IMR-90 (cell line): ENCODE measurements around the gene MEF2C. TPM values are rescaled to one million over a fixed set of nuclear protein-coding genes. Genes with fewer than 3 reads are reported as not detected.

Experiments
- ATAC-seq: fragments of 200-7000 bp; cut with Tn5 transposase; 2 replicates; pipeline ENCODE4 v1.9.1; 2020; ENCODE audit warnings: low read depth, mild to moderate bottlenecking, moderate library complexity
- BruUV-seq: library from RNA; stranded (reverse); fragments of 400-500 nt; replicated peaks from 2 replicates; lab custom pipeline; 2021; lab: Mats Ljungman, UMichigan
- CTCF ChIA-PET: fragments of 300-600 bp; formaldehyde crosslinking; extraction: SDS; loops from one replicate; lab custom pipeline; 2021; ENCODE audit warnings: antibody characterized with exemption; lab: Yijun Ruan, JAX
- POLR2A ChIA-PET: fragments of 300-600 bp; sonication (Branson Sonifier 250); formaldehyde crosslinking; loops from one replicate; lab custom pipeline; 2022; ENCODE audit warnings: antibody characterized with exemption; ENCODE audit not compliant: unreplicated experiment; lab: Charles Lee
- DNase-seq: peaks from one replicate; pipeline ENCODE4 v3.0.0; 2013
- H2AFZ ChIP-seq: replicated peaks from 2 replicates; pipeline ENCODE3; 2013; ENCODE audit warnings: low read length, mild to moderate bottlenecking; ENCODE audit not compliant: poor library complexity
- H2AK5ac ChIP-seq: 2 replicates; pipeline ENCODE4 v1.6.1; 2013; ENCODE audit warnings: low read depth, low read length, inconsistent platforms
- H2AK9ac ChIP-seq: replicated peaks from 2 replicates; pipeline ENCODE3; 2013; ENCODE audit warnings: mild to moderate bottlenecking, low read depth, low read length, moderate library complexity; ENCODE audit not compliant: poor library complexity
- H2BK120ac ChIP-seq: 2 replicates; pipeline ENCODE4 v1.6.1; 2013; ENCODE audit warnings: low read depth, low read length, inconsistent platforms
- H2BK15ac ChIP-seq: 3 replicates; pipeline ENCODE4 v1.6.1; 2013; ENCODE audit warnings: low read depth, low read length, inconsistent platforms
- H2BK20ac ChIP-seq: 2 replicates; pipeline ENCODE4 v1.6.1; 2013; ENCODE audit warnings: low read depth, mild to moderate bottlenecking, inconsistent platforms, low read length, moderate library complexity
- H2BK5ac ChIP-seq: 2 replicates; pipeline ENCODE4 v1.6.1; 2013; ENCODE audit warnings: mild to moderate bottlenecking, low read depth, low read length, inconsistent platforms; ENCODE audit not compliant: poor library complexity, severe bottlenecking
- H3K14ac ChIP-seq: replicated peaks from 2 replicates; pipeline ENCODE4 v1.6.1; 2013; ENCODE audit warnings: low read depth, low read length, inconsistent platforms
- H3K18ac ChIP-seq: 2 replicates; pipeline ENCODE4 v1.6.1; 2013; ENCODE audit warnings: low read depth, low read length, control low read depth
- H3K23ac ChIP-seq: 2 replicates; pipeline ENCODE4 v1.6.1; 2013; ENCODE audit warnings: low read depth, low read length, inconsistent platforms
- H3K27ac ChIP-seq: 2 replicates; pipeline ENCODE4 v1.5.1; 2013; ENCODE audit warnings: mild to moderate bottlenecking, control low read depth, low read length; ENCODE audit not compliant: insufficient read depth
- H3K27me3 ChIP-seq: 2 replicates; pipeline ENCODE4 v1.6.1; 2013; ENCODE audit warnings: low read length; ENCODE audit not compliant: control insufficient read depth, insufficient read depth
- H3K36me3 ChIP-seq: 2 replicates; pipeline ENCODE4 v1.6.1; 2013; ENCODE audit warnings: low read length, mixed read lengths; ENCODE audit not compliant: control insufficient read depth, insufficient read depth
- H3K4ac ChIP-seq: 2 replicates; pipeline ENCODE4 v1.6.1; 2013; ENCODE audit warnings: low read depth, low read length, inconsistent platforms
- H3K4me1 ChIP-seq: 2 replicates; pipeline ENCODE4 v1.6.1; 2013; ENCODE audit warnings: low read length, mixed read lengths; ENCODE audit not compliant: control insufficient read depth, insufficient read depth
- H3K4me2 ChIP-seq: 2 replicates; pipeline ENCODE4 v1.6.1; 2013; ENCODE audit warnings: low read depth, mild to moderate bottlenecking, control low read depth, low read length, moderate library complexity
- H3K4me3 ChIP-seq: 2 replicates; pipeline ENCODE4 v1.5.1; 2013; ENCODE audit warnings: low read depth, mild to moderate bottlenecking, control low read depth, low read length, moderate library complexity; ENCODE audit not compliant: insufficient read depth
- H3K56ac ChIP-seq: 2 replicates; pipeline ENCODE4 v1.6.1; 2013; ENCODE audit warnings: low read length, inconsistent platforms; ENCODE audit not compliant: insufficient read depth; ENCODE audit errors: extremely low read depth
- H3K79me1 ChIP-seq, 2 experiments: 2 replicates each; pipeline ENCODE4 v1.6.1; 2013; ENCODE audit warnings: low read length in 2 of 2, inconsistent platforms in 1 of 2, low read depth in 1 of 2
- H3K9ac ChIP-seq: 2 replicates; pipeline ENCODE4 v1.6.1; 2013; ENCODE audit warnings: low read depth, low read length, control low read depth
- H3K9me1 ChIP-seq: 2 replicates; pipeline ENCODE4 v1.6.1; 2013; ENCODE audit warnings: low read length, inconsistent platforms; ENCODE audit not compliant: insufficient read depth
- H3K9me3 ChIP-seq: 2 replicates; pipeline ENCODE4 v1.6.1; 2013; ENCODE audit warnings: low read length; ENCODE audit not compliant: control insufficient read depth, insufficient read depth
- H4K20me1 ChIP-seq: 2 replicates; pipeline ENCODE4 v1.6.1; 2013; ENCODE audit warnings: low read length, inconsistent platforms; ENCODE audit not compliant: insufficient read depth
- H4K5ac ChIP-seq: 2 replicates; pipeline ENCODE4 v1.6.1; 2013; ENCODE audit warnings: mild to moderate bottlenecking, low read depth, low read length, control low read depth
- H4K8ac ChIP-seq, 2 experiments: 2 replicates each; pipeline ENCODE4 v1.6.1; 2013; ENCODE audit warnings: low read depth in 2 of 2, low read length in 2 of 2, control low read depth in 1 of 2, inconsistent platforms in 1 of 2
- H4K91ac ChIP-seq: 2 replicates; pipeline ENCODE4 v1.6.1; 2013; ENCODE audit warnings: low read depth, low read length, inconsistent platforms; ENCODE audit not compliant: insufficient read depth
- BHLHE40 ChIP-seq: fragments of 150-350 bp; IDR thresholded peaks from 2 replicates; pipeline ENCODE4 v1.6.1; 2016; ENCODE audit warnings: mild to moderate bottlenecking, low read depth, low read length
- CEBPB ChIP-seq: IDR thresholded peaks from 2 replicates; pipeline ENCODE4 v1.6.1; 2012; ENCODE audit warnings: low read depth, low read length, improper control_type of control experiment
- CHD1 ChIP-seq: IDR thresholded peaks from 2 replicates; pipeline ENCODE4 v1.6.1; 2012; ENCODE audit warnings: low read depth, low read length, improper control_type of control experiment
- CTCF ChIP-seq: conservative IDR thresholded peaks from 2 replicates; pipeline ENCODE4 v1.5.1; 2012; ENCODE audit warnings: mild to moderate bottlenecking, low read depth, low read length, improper control_type of control experiment
- ELK1 ChIP-seq: fragments of 150-350 bp; IDR thresholded peaks from 2 replicates; pipeline ENCODE4 v1.6.1; 2016; ENCODE audit warnings: low read depth, mild to moderate bottlenecking, low read length, moderate library complexity, borderline replicate concordance
- FOS ChIP-seq: fragments of 150-350 bp; IDR thresholded peaks from 2 replicates; pipeline ENCODE4 v1.6.1; 2016; ENCODE audit warnings: low read depth, low read length
- MAFK ChIP-seq: IDR thresholded peaks from 2 replicates; pipeline ENCODE4 v1.6.1; 2012; ENCODE audit warnings: low read depth, low read length, improper control_type of control experiment
- MAZ ChIP-seq: IDR thresholded peaks from 2 replicates; pipeline ENCODE4 v1.6.1; 2012; ENCODE audit warnings: low read depth, mild to moderate bottlenecking, low read length, improper control_type of control experiment, moderate library complexity, borderline replicate concordance
- MXI1 ChIP-seq: IDR thresholded peaks from 2 replicates; pipeline ENCODE4 v1.6.1; 2012; ENCODE audit warnings: low read depth, mild to moderate bottlenecking, low read length, moderate library complexity, borderline replicate concordance
- NFE2L2 ChIP-seq: fragments of 150-350 bp; IDR thresholded peaks from 2 replicates; pipeline ENCODE4 v1.6.1; 2016; ENCODE audit warnings: low read depth, mild to moderate bottlenecking, low read length
- POLR2A ChIP-seq: IDR thresholded peaks from 2 replicates; pipeline ENCODE4 v1.6.1; 2012; ENCODE audit warnings: mild to moderate bottlenecking, low read depth, low read length
- RAD21 ChIP-seq: IDR thresholded peaks from 2 replicates; pipeline ENCODE4 v1.6.1; 2012; ENCODE audit warnings: low read length, improper control_type of control experiment
- RCOR1 ChIP-seq: IDR thresholded peaks from 2 replicates; pipeline ENCODE4 v1.6.1; 2012; ENCODE audit warnings: mild to moderate bottlenecking, low read length, improper control_type of control experiment; ENCODE audit not compliant: insufficient replicate concordance
- RFX5 ChIP-seq: IDR thresholded peaks from 2 replicates; pipeline ENCODE4 v1.8.0; 2012; ENCODE audit warnings: low read depth, mild to moderate bottlenecking, low read length, moderate library complexity
- SMC3 ChIP-seq: fragments of 150-350 bp; IDR thresholded peaks from 2 replicates; pipeline ENCODE4 v1.6.1; 2016; ENCODE audit warnings: low read depth, mild to moderate bottlenecking, antibody characterized with exemption, low read length, moderate library complexity
- USF2 ChIP-seq: fragments of 150-350 bp; IDR thresholded peaks from 2 replicates; pipeline ENCODE4 v1.6.1; 2017; ENCODE audit warnings: mild to moderate bottlenecking, antibody characterized with exemption, low read length, low read depth
- WGBS, 2 experiments: methylation state at CpG; one replicate each; pipeline versions ENCODE4 v1.1.5 to v1.1.7; 2013; ENCODE audit warnings: missing lambda C conversion rate in 2 of 2; ENCODE audit not compliant: insufficient read length in 1 of 2; ENCODE audit errors: extremely low coverage in 2 of 2; 5-methylcytosine and 5-hydroxymethylcytosine counted together
- dilution Hi-C: fragments of 300-500 bp; cut with HindIII; formaldehyde crosslinking; loops from one replicate; pipeline ENCODE4 v1.14.3; 2018; ENCODE audit warnings: low sequenced_read_pairs; ENCODE audit not compliant: unreplicated experiment
- in situ Hi-C: fragments of 300-500 bp; cut with MboI; formaldehyde crosslinking; loops from 3 replicates; pipeline ENCODE4 v1.14.3; 2019; ENCODE audit warnings: low sequenced_read_pairs, inconsistent platforms, mixed read lengths
- intact Hi-C: fragments of 100-400 bp; cut with micrococcal nuclease; formaldehyde crosslinking; loops from 2 replicates; pipeline ENCODE4 v1.10.0; 2022
- polyA plus RNA-seq, 3 experiments: library from polyadenylated mRNA; depleted of rRNA; stranded (reverse); fragments of >200 nt; gene quantifications; 2 replicates each; pipeline ENCODE4 v1.2.3, GENCODE V29; 2012; ENCODE audit warnings: low replicate concordance in 1 of 3
- total RNA-seq: library from RNA; depleted of rRNA; stranded (reverse); fragments of >200 nt; gene quantifications from 2 replicates; pipeline ENCODE4 v1.2.3, GENCODE V29; 2012

Gene MEF2C
- total and polyA plus RNA-seq, 2 of the 4 experiments (the other 2 are of a cell fraction) = 1.5 to 6.8 TPM

- CTCF ChIA-PET = interaction anchor here (1.0 kb wide), 1 partner anchor 1540 kb away, joined by 3 read pairs; no protein-coding TSS in a partner anchor
- dilution Hi-C loops = no loop called here
These were observed 157.5 kb downstream of the MEF2C start for GRCh38 chr5:88725454-88725853.

More at GRCh38 chr5:88725454-88725853, 157.5 kb downstream of the MEF2C start:
- intact Hi-C loops (loop anchor here (5.0 to 10.0 kb wide), 3 partner anchors 217 to 1707 kb away; no protein-coding TSS in a partner anchor), in situ Hi-C loops (no loop called here)
- POLR2A ChIA-PET = no interaction called here
- Histone ChIP-seq H3K9me1 (no peaks in the 10 kb centered on the region), H3K79me1 (no peaks in the 10 kb centered on the region), H2AFZ (no peak overlapping the region), H3K36me3 (no peaks in the 10 kb centered on the region), H4K8ac (no peak overlapping the region), H3K14ac (no peak overlapping the region), H2AK9ac (no peak overlapping the region), H3K18ac (no peak overlapping the region), H4K91ac (no peak overlapping the region), H2BK15ac (no peak overlapping the region), H3K56ac (no peak overlapping the region), H2BK120ac (no peak overlapping the region), H3K4me3 (no peak overlapping the region), H3K9me3 (no peaks in the 10 kb centered on the region), H4K5ac (no peak overlapping the region), H2BK5ac (no peak overlapping the region), H4K20me1 (no peaks in the 10 kb centered on the region), H3K4me2 (no peak overlapping the region), H3K27me3 (no peaks in the 10 kb centered on the region), H3K4ac (no peak overlapping the region), H2AK5ac (no peak overlapping the region), H3K4me1 (no peaks in the 10 kb centered on the region), H3K9ac (no peak overlapping the region), H2BK20ac (no peak overlapping the region), H3K23ac (no peak overlapping the region), H3K27ac (no peak overlapping the region)
- TF ChIP-seq CTCF (no peak), FOS (no peak), MAZ (no peak), SMC3 (no peak), RFX5 (no peak), POLR2A (no peak), CEBPB (no peak), USF2 (no peak), BHLHE40 (no peak), MAFK (no peak), CHD1 (no peak), RAD21 (no peak), MXI1 (no peak), ELK1 (no peak), RCOR1 (no peak), NFE2L2 (no peak)
- WGBS, 2 experiments = no CpG with 5 or more reads among the region's 3 CpGs
- BruUV-seq = no TSS peak
- ATAC-seq (no peak), DNase-seq (no peak)
